ENCODE data around the gene PLXNB3.

PLXNB3 gene

GRCh38 chrX:153825042-153825441 lies 61.0 kb downstream of the PLXNB3 start:
- TF ChIP-seq POLR2AphosphoS5 (IDR thresholded peaks at IDR 0.05; ENCODE audit: low read depth, low read length), result no peak
- TF ChIP-seq REST (IDR thresholded peaks at IDR 0.05; ENCODE audit: insufficient read depth in 1 of 2, low read depth in 2 of 2, low read length in 2 of 2), result no peak
- no peak for TF ChIP-seq TAF1 (IDR thresholded peaks at IDR 0.05; ENCODE audit: borderline replicate concordance, insufficient read depth, low read length)
- no peak for TF ChIP-seq SIN3A (IDR thresholded peaks at IDR 0.05; ENCODE audit: borderline replicate concordance, insufficient read depth, low read length)
- no peak for TF ChIP-seq FOXP2 (optimal IDR thresholded peaks at IDR 0.05; ENCODE audit: borderline replicate concordance, extremely low read depth, extremely low read length, insufficient read depth)

Data from PFSK-1 (cell line).